GM12878 (cell line): ENCODE data around the gene ACVR1C. TPM values are rescaled to one million over a fixed set of nuclear protein-coding genes. Genes with fewer than 3 reads are reported as not detected.

Experiments used
- ATAC-seq: fragments of 200-7000 bp; cut with Tn5 transposase; 3 replicates; pipeline ENCODE4 v1.9.1; 2020; ENCODE audit warnings: mild to moderate bottlenecking, moderate library complexity
- BruUV-seq: library from RNA; stranded (reverse); fragments of 400-500 nt; replicated peaks from 2 replicates; lab custom pipeline; 2021; lab: Mats Ljungman, UMichigan
- CTCF ChIA-PET: fragments of 300-600 bp; sonication (Branson Sonifier 250); formaldehyde crosslinking; extraction: SDS; loops from one replicate; lab custom pipeline; 2021; ENCODE audit warnings: inconsistent platforms; lab: Yijun Ruan, JAX
- POLR2A ChIA-PET: fragments of 350-600 bp; formaldehyde crosslinking; extraction: SDS; loops from one replicate; lab custom pipeline; 2021; ENCODE audit warnings: inconsistent platforms; lab: Charles Lee
- RAD21 ChIA-PET: fragments of 300-600 bp; sonication (Branson Sonifier 250); formaldehyde crosslinking; loops from one replicate; lab custom pipeline; 2023; ENCODE audit warnings: antibody characterized with exemption; ENCODE audit not compliant: unreplicated experiment; lab: Charles Lee
- SMC1A ChIA-PET: fragments of 300-600 bp; sonication (Branson Sonifier 250); formaldehyde crosslinking; loops from one replicate; lab custom pipeline; 2023; ENCODE audit not compliant: unreplicated experiment, uncharacterized antibody; lab: Charles Lee
- DNase-seq: peaks from one replicate; pipeline ENCODE4 v3.0.0-alpha.2; 2011; ENCODE audit warnings: low read depth, low spot score
- FAIRE-seq: peaks from 3 replicates; lab custom pipeline; 2011; peaks lifted over from hg19 to GRCh38; lab: Jason Lieb, UNC
- H2AFZ ChIP-seq: 2 replicates; pipeline ENCODE4 v1.6.0; 2011; ENCODE audit warnings: low read depth, low read length, control low read depth; ENCODE audit not compliant: control insufficient read depth
- H3K27ac ChIP-seq: 2 replicates; pipeline ENCODE4 v1.5.1; 2011; ENCODE audit warnings: control low read depth; ENCODE audit not compliant: control insufficient read depth, insufficient read depth
- H3K27me3 ChIP-seq, 2 experiments: replicated peaks in 1 of 2; 2 replicates each; pipeline versions ENCODE4 v1.6.0 to v1.6.1; 2011; ENCODE audit warnings: low read length in 1 of 2; ENCODE audit not compliant: control insufficient read depth in 2 of 2, insufficient read depth in 2 of 2
- H3K36me3 ChIP-seq, 2 experiments: 2 replicates each; pipeline ENCODE4 v1.5.1; 2011; ENCODE audit warnings: low read length in 1 of 2; ENCODE audit not compliant: control insufficient read depth in 2 of 2, insufficient read depth in 2 of 2
- H3K4me1 ChIP-seq: 2 replicates; pipeline ENCODE4 v1.6.1; 2011; ENCODE audit warnings: mild to moderate bottlenecking, low read length, moderate library complexity, mixed read lengths; ENCODE audit not compliant: control insufficient read depth, insufficient read depth
- H3K4me2 ChIP-seq: 2 replicates; pipeline ENCODE4 v1.6.0; 2011; ENCODE audit warnings: control low read depth; ENCODE audit not compliant: control insufficient read depth, insufficient read depth
- H3K4me3 ChIP-seq: fragments of 200-600 bp; sonication (generic); 2 replicates; pipeline ENCODE4 v1.5.1; 2016
- H3K79me2 ChIP-seq: 2 replicates; pipeline ENCODE4 v1.6.0; 2011; ENCODE audit warnings: low read length; ENCODE audit not compliant: control insufficient read depth, insufficient read depth
- H3K9ac ChIP-seq: 2 replicates; pipeline ENCODE4 v1.8.0; 2011; ENCODE audit warnings: low read length, control low read depth, mixed read lengths; ENCODE audit not compliant: control insufficient read depth, insufficient read depth
- H3K9me3 ChIP-seq: replicated peaks from 3 replicates; pipeline ENCODE4 v1.5.1; 2011; ENCODE audit warnings: mild to moderate bottlenecking, low read length; ENCODE audit not compliant: control insufficient read depth, insufficient read depth
- H4K20me1 ChIP-seq: 2 replicates; pipeline ENCODE4 v1.6.0; 2011; ENCODE audit not compliant: control insufficient read depth, insufficient read depth
- ASH2L ChIP-seq: fragments of 300-600, 200-600 bp; sonication (generic); IDR thresholded peaks from 2 replicates; pipeline ENCODE4 v1.6.1; 2017; ENCODE audit warnings: low read depth, mild to moderate bottlenecking, borderline replicate concordance
- CBFB ChIP-seq: IDR thresholded peaks from 2 replicates; pipeline ENCODE4 v1.6.1; 2016; ENCODE audit warnings: antibody characterized with exemption, low read depth
- E4F1 ChIP-seq: fragments of 450-650 bp; IDR thresholded peaks from 2 replicates; pipeline ENCODE4 v1.6.1; 2018; ENCODE audit warnings: borderline replicate concordance, mild to moderate bottlenecking; ENCODE audit not compliant: partially characterized antibody
- IRF5 ChIP-seq: fragments of 450-650 bp; IDR thresholded peaks from 2 replicates; pipeline ENCODE4 v1.6.1; 2017; ENCODE audit warnings: borderline replicate concordance
- MEF2B ChIP-seq: fragments of 450-650 bp; IDR thresholded peaks from 2 replicates; pipeline ENCODE4 v1.6.1; 2018; ENCODE audit warnings: mild to moderate bottlenecking, moderate library complexity; ENCODE audit not compliant: partially characterized antibody, poor library complexity, severe bottlenecking
- MYB ChIP-seq: fragments of 150-350 bp; IDR thresholded peaks from 2 replicates; pipeline ENCODE4 v1.6.1; 2014; ENCODE audit warnings: mild to moderate bottlenecking, low read depth, low read length, borderline replicate concordance
- PAX8 ChIP-seq: fragments of 450-650 bp; IDR thresholded peaks from 2 replicates; pipeline ENCODE4 v1.6.1; 2017; ENCODE audit warnings: mild to moderate bottlenecking, moderate library complexity
- PML ChIP-seq: IDR thresholded peaks from 2 replicates; pipeline ENCODE4 v1.6.1; 2012; ENCODE audit warnings: low read length, inconsistent platforms
- SIN3A ChIP-seq: IDR thresholded peaks from 2 replicates; pipeline ENCODE4 v1.6.1; 2012; ENCODE audit warnings: low read depth, low read length, improper control_type of control experiment
- STAT3 ChIP-seq: IDR thresholded peaks from 2 replicates; pipeline ENCODE4 v1.6.1; 2011; ENCODE audit warnings: low read depth, low read length, improper control_type of control experiment
- WGBS: methylation state at CpG from one replicate; pipeline ENCODE4 v1.1.6; 2016; ENCODE audit warnings: low lambda C conversion rate; ENCODE audit not compliant: insufficient replicate concordance, insufficient coverage; ENCODE audit errors: missing lambda C conversion rate; 5-methylcytosine and 5-hydroxymethylcytosine counted together
- in situ Hi-C: fragments of 300-500 bp; cut with MboI; formaldehyde crosslinking; loops from 9 replicates; pipeline ENCODE4 v1.14.3; 2018; ENCODE audit warnings: mixed read lengths
- intact Hi-C: fragments of 100-400 bp; cut with micrococcal nuclease; formaldehyde crosslinking; loops from one replicate; pipeline ENCODE4 v1.14.2; 2022; ENCODE audit not compliant: unreplicated experiment
- polyA plus RNA-seq, 11 experiments: library from polyadenylated mRNA; depleted of rRNA in 4 of 11; unstranded in 6 of 11; stranded (reverse) in 5 of 11; fragments of >200 nt; fragmentation: Nextera tagmentation in 4 of 11; fragmentation: Illumina TruSeq in 1 of 11; extraction: Ambion mirVana in 4 of 11; extraction: Trizol in 1 of 11; gene quantifications; 1 replicate in 1 of 11; 2 replicates in 10 of 11; pipeline versions ENCODE4 v1.2.1 to v1.2.3, GENCODE V29; 2011 to 2016; ENCODE audit warnings: inconsistent platforms in 2 of 11, missing spikeins in 2 of 11, low read depth in 1 of 11
- total RNA-seq, 4 experiments: library from RNA; depleted of rRNA in 3 of 4; stranded (reverse); fragments of >200 nt in 3 of 4; fragmentation: Illumina TruSeq in 1 of 4; extraction: Trizol in 1 of 4; gene quantifications; 2 replicates each; pipeline versions ENCODE4 v1.2.1 to v1.2.3, GENCODE V29; 2013 to 2021

ACVR1C gene
- total and polyA plus RNA-seq, 10 of the 15 experiments (the other 5 are each of a cell fraction or from before 2014, with no cell fraction given) = not detected

GRCh38 chr2:157504623-157505022, 124.0 kb downstream of the ACVR1C start:
- Histone ChIP-seq H3K9me3 (no peaks in the 10 kb centered on the region), H3K4me3 (no peak overlapping the region), H2AFZ (no peak overlapping the region), H3K4me2 (no peak overlapping the region), H4K20me1 (no peaks in the 10 kb centered on the region), H3K27me3 (peaks cover 0 to 3% of the 10 kb centered on the region in 2 experiments; a peak in 1 of 4 replicates), H3K4me1 (no peaks in the 10 kb centered on the region), H3K79me2 (no peaks in the 10 kb centered on the region), H3K9ac (no peak overlapping the region)
- RAD21 ChIA-PET = interaction anchor here (1.1 to 1.2 kb wide), 2 partner anchors 12 to 203 kb away, joined by 3 to 5 read pairs; no protein-coding TSS in a partner anchor
- intact Hi-C loops = no loop called here
- 66% methylated on average over 4 of the region's 4 CpGs for WGBS
- SMC1A ChIA-PET = interaction anchor here (0.7 to 1.6 kb wide), 7 partner anchors 10 to 248 kb away, joined by 3 to 8 read pairs (median 3); no protein-coding TSS in a partner anchor
- CTCF ChIA-PET = interaction anchor here (1.2 to 1.8 kb wide), 4 partner anchors 10 to 200 kb away, joined by 4 to 12 read pairs (median 7); no protein-coding TSS in a partner anchor
- in situ Hi-C loops = no loop called here
- DNase-seq (no peak), FAIRE-seq (no peak), ATAC-seq (no peak)
- POLR2A ChIA-PET = no interaction called here
- TF ChIP-seq IRF5 (no peak), ASH2L (no peak), CBFB (no peak), SIN3A (no peak), STAT3 (no peak), MEF2B (no peak), E4F1 (no peak), PAX8 (no peak), PML (no peak), MYB (no peak)
- TF ChIP-seq, all 136 proteins: peak for 0
- H3K36me3 ChIP-seq = no peaks in the 10 kb centered on the region
- H3K27ac ChIP-seq = no peak overlapping the region
- BruUV-seq = no TSS peak
